ENCODE results near the gene MYL5.
"Not testable (repeated sequence)": the region's sequence is repeated elsewhere in the genome, so short reads cannot be mapped to it uniquely, and the experiment has no call there.

The MYL5 gene

DNA sequence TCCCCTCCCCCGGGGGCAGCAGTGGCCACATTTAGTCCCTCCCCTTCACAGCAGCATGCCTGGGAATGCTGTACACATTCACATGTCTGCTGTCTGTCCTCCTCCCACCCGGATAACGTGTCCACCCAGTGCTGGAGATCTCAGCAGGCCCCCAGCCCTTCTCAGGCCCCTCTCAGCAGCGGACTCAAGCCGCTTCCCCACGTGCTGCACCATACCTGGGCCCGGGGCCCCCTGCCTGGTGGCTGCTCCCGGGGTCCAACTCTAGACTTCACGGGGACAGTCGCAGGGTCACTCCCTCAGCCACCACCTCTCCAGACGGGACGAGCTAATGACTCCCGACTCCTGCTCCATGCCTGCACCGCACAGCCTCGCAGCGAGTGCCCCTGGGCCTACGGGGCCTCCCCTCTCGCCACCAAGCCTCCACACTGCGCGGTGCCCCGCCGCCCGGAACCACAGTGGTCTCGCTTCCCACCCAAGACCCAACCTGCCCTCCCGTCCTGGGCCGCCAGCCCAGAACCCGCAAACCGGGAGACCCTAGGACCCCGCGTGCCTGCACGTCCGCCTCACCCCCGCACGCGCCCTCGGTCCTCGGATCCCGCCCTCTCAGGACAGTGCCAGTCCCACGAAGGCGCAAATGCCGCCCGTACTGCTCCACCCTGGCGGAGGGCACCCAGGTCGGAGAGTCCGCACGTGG is 30.0 kb downstream of the MYL5 start:
- Histone ChIP-seq H3K27ac (ENCODE audit: low read length) (no peak overlapping the region), H3K9ac (ENCODE audit: low read depth, low read length) (no peak overlapping the region), H3K27me3 (ENCODE audit: insufficient read depth, low read length, poor library complexity) (no peaks in the 10 kb centered on the region), H2AFZ (ENCODE audit: low read depth, low read length) (no peak overlapping the region), H3K4me2 (ENCODE audit: insufficient read depth, low read length) (peak overlapping the region; percentile 83; the same call in 1 of the 2 replicates), H4K20me1 (ENCODE audit: insufficient read depth, low read length) (peaks cover 21% of the 10 kb centered on the region), H3K9me3 (ENCODE audit: insufficient read depth, low read length, severe bottlenecking) (no peaks in the 10 kb centered on the region), H3K4me1 (ENCODE audit: insufficient read depth, low read length) (peaks cover 33% of the 10 kb centered on the region), H3K79me2 (ENCODE audit: insufficient read depth, low read length) (peaks cover 35% of the 10 kb centered on the region), H3K36me3 (ENCODE audit: insufficient read depth, low read length) (peaks cover 15% of the 10 kb centered on the region), H3K4me3 (ENCODE audit: low read depth in 1 of 2, low read length in 2 of 2) (no peak overlapping the region)
- TF ChIP-seq EZH2 (IDR thresholded peaks at IDR 0.05; ENCODE audit: borderline replicate concordance, low read depth, low read length, severe bottlenecking) (no peak), CTCF (IDR thresholded peaks at IDR 0.05; ENCODE audit: borderline replicate concordance, extremely low read depth, low read length, poor library complexity, severe bottlenecking) (no peak)
- ATAC-seq (ENCODE audit: insufficient read depth, low read depth) (no peak), DNase-seq (no peak)

- Histone ChIP-seq H3K9me3 (ENCODE audit: insufficient read depth, low read length, severe bottlenecking) (no peaks in the 10 kb centered on the region), H4K20me1 (ENCODE audit: insufficient read depth, low read length) (peaks cover 26% of the 10 kb centered on the region), H3K36me3 (ENCODE audit: insufficient read depth, low read length) (peaks cover 21% of the 10 kb centered on the region), H2AFZ (ENCODE audit: low read depth, low read length) (peak overlapping the region; percentile 98), H3K4me3 (ENCODE audit: low read depth in 1 of 2, low read length in 2 of 2) (peak overlapping the region in 1 of 2 experiments; percentile 59; a peak in 2 of 4 replicates), H3K27ac (ENCODE audit: low read length) (peak overlapping the region; percentile 69), H3K4me2 (ENCODE audit: insufficient read depth, low read length) (peak overlapping the region; percentile 83), H3K9ac (ENCODE audit: low read depth, low read length) (peak overlapping the region; percentile 100; the same call in 1 of the 2 replicates), H3K79me2 (ENCODE audit: insufficient read depth, low read length) (peaks cover 40% of the 10 kb centered on the region), H3K27me3 (ENCODE audit: insufficient read depth, low read length, poor library complexity) (no peaks in the 10 kb centered on the region), H3K4me1 (ENCODE audit: insufficient read depth, low read length) (peaks cover 37% of the 10 kb centered on the region)
- ATAC-seq (ENCODE audit: insufficient read depth, low read depth) (no peak), DNase-seq (no peak)
- TF ChIP-seq EZH2 (IDR thresholded peaks at IDR 0.05; ENCODE audit: borderline replicate concordance, low read depth, low read length, severe bottlenecking) (no peak), CTCF (IDR thresholded peaks at IDR 0.05; ENCODE audit: borderline replicate concordance, extremely low read depth, low read length, poor library complexity, severe bottlenecking) (no peak)
These were observed 30.6 kb downstream of the MYL5 start for GRCh38 chr4:704971-705277.

DNA sequence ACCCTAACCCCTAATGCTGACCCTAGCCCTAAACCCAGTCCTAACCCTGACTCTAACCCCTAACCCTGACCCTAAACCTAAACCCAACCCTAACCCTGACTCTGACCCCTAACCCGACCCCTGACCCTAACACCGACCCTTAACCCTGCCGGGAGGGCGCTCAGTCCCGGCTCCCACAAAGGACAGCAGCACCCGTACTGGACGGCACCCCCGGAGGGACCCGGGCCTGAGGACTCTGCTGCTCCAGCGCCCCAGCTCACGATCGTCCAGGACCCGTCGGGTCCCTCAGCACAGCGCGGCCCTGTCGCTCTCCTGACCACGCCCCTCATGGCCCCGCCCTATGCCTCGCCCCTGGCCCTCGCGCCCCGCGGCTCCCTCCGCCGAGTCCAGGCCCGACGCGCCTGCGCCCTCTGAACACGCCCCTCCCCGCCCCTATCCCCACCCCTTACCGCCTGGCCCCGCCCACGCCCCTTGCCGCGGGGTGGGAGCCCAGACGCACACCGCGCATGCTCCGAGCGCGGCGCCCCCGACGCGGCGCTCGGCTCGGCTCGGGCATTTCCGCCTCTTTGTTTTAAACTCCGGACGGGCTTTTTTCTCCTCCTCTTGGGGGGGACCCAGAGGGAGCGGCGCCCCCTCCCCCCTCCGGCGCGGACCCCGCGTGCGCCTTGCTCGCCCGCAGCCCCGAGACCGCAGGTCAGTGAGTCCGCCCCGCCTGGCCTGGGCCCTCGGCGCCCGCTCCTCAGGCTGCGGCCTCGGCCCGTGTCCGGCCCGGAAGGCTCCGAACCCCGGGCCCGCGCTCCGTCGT is 31.1 kb downstream of the MYL5 start, which contains the start of gene PCGF3:
TSS of gene PCGF3 (plus strand) at position 555 of the 805 bp plus-strand sequence. CDS start 27,849 bp downstream, outside the sequence.
- ATAC-seq (ENCODE audit: insufficient read depth, low read depth) (peak; percentile 96), DNase-seq (peak; percentile 95)
- Histone ChIP-seq H3K27ac (ENCODE audit: low read length) (peak within 1 kb of the TSS; percentile 91), H3K4me1 (ENCODE audit: insufficient read depth, low read length) (peaks cover 43% of the 10 kb centered on the region), H2AFZ (ENCODE audit: low read depth, low read length) (peak within 1 kb of the TSS; percentile 98), H3K9me3 (ENCODE audit: insufficient read depth, low read length, severe bottlenecking) (no peaks in the 10 kb centered on the region), H4K20me1 (ENCODE audit: insufficient read depth, low read length) (peaks cover 32% of the 10 kb centered on the region), H3K27me3 (ENCODE audit: insufficient read depth, low read length, poor library complexity) (no peaks in the 10 kb centered on the region), H3K4me2 (ENCODE audit: insufficient read depth, low read length) (peak within 1 kb of the TSS; percentile 83), H3K36me3 (ENCODE audit: insufficient read depth, low read length) (peaks cover 26% of the 10 kb centered on the region), H3K9ac (ENCODE audit: low read depth, low read length) (peak within 1 kb of the TSS; percentile 100), H3K4me3 (ENCODE audit: low read depth in 1 of 2, low read length in 2 of 2) (peak within 1 kb of the TSS; percentile 90 to 99), H3K79me2 (ENCODE audit: insufficient read depth, low read length) (peaks cover 46% of the 10 kb centered on the region)
- TF ChIP-seq EZH2 (IDR thresholded peaks at IDR 0.05; ENCODE audit: borderline replicate concordance, low read depth, low read length, severe bottlenecking) (no peak), CTCF (IDR thresholded peaks at IDR 0.05; ENCODE audit: borderline replicate concordance, extremely low read depth, low read length, poor library complexity, severe bottlenecking) (no peak)

- H3K27me3 ChIP-seq (ENCODE audit: insufficient read depth, low read length, poor library complexity); ATAC-seq (ENCODE audit: insufficient read depth, low read depth); H3K9me3 ChIP-seq (ENCODE audit: insufficient read depth, low read length, severe bottlenecking); DNase-seq: not testable (repeated sequence)
- H3K27ac ChIP-seq (ENCODE audit: low read length): peak overlapping the region; percentile 91
- peaks cover 39% of the 10 kb centered on the region for H4K20me1 ChIP-seq (ENCODE audit: insufficient read depth, low read length)
- peaks cover 43% of the 10 kb centered on the region for H3K4me1 ChIP-seq (ENCODE audit: insufficient read depth, low read length)
- peak overlapping the region; percentile 63 for H3K4me2 ChIP-seq (ENCODE audit: insufficient read depth, low read length)
- H3K79me2 ChIP-seq (ENCODE audit: insufficient read depth, low read length): peaks cover 53% of the 10 kb centered on the region
- H3K9ac ChIP-seq (ENCODE audit: low read depth, low read length): peak overlapping the region; percentile 100
- peaks cover 26% of the 10 kb centered on the region for H3K36me3 ChIP-seq (ENCODE audit: insufficient read depth, low read length)
- H3K4me3 ChIP-seq (ENCODE audit: low read depth in 1 of 2, low read length in 2 of 2): peak overlapping the region; percentile 90 to 99
- peak overlapping the region; percentile 87 for H2AFZ ChIP-seq (ENCODE audit: low read depth, low read length)
These were observed 31.8 kb downstream of the MYL5 start for GRCh38 chr4:706083-706633.
